ENCODE measurements around the gene RFXAP.

The RFXAP gene

DNA sequence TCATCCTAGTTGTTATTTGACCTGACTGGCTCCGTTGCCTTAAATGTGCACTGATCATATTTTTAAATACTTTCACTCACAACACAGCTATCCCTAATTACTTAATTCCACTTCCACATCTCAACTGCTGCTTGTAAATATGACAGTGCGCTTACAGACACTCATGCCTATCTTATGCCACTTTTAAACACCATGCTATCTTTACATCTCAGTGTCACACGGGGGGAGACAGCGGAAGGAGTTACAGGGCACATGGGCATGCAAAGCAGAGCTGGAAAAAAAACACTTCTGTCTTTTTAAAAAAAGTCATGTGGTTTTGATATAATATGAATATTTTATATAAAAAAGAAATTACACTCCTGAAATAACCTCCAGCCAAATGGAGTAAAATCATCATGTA, 56.9 kb downstream of the RFXAP start:
- TF ChIP-seq, protein P1, sequence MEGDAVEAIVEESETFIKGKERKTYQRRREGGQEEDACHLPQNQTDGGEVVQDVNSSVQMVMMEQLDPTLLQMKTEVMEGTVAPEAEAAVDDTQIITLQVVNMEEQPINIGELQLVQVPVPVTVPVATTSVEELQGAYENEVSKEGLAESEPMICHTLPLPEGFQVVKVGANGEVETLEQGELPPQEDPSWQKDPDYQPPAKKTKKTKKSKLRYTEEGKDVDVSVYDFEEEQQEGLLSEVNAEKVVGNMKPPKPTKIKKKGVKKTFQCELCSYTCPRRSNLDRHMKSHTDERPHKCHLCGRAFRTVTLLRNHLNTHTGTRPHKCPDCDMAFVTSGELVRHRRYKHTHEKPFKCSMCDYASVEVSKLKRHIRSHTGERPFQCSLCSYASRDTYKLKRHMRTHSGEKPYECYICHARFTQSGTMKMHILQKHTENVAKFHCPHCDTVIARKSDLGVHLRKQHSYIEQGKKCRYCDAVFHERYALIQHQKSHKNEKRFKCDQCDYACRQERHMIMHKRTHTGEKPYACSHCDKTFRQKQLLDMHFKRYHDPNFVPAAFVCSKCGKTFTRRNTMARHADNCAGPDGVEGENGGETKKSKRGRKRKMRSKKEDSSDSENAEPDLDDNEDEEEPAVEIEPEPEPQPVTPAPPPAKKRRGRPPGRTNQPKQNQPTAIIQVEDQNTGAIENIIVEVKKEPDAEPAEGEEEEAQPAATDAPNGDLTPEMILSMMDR (IDR thresholded peaks at IDR 0.05; ENCODE audit: borderline replicate concordance, insufficient read depth, low read depth, low read length) = no peak

More for the DNA sequence above, 56.9 kb downstream of the RFXAP start:
- H3K4me3 ChIP-seq (ENCODE audit: low read depth, low read length) = no peak overlapping the region
